ENCODE measurements around the gene IGFBP5. TPM values are rescaled to one million over a fixed set of nuclear protein-coding genes. Genes with fewer than 3 reads are reported as not detected.
A peak's percentile ranks its signal among the peaks of the same experiment; 100 is the strongest.

Gene IGFBP5
- total RNA-seq, 1 experiment from 2014 or later: 20.5 TPM

DNA sequence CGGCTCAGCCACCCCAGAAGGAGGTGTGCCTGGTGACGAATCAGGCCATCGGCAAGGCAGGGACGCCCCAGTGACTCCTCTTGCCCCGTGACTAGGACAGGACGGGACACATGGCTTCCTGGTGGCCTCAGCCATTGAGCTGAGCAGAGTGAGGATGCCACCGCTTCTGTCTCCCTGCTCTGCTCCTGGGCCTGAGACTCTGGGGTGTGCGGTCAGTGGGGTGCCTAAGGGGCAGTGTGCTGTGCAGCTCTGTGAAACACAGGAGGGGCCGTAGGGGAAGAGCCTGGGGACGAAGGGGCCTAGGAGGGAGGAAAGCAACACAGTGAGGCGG lies 24.3 kb downstream of the IGFBP5 start:
- no peaks in the 10 kb centered on the region for H3K36me3 ChIP-seq
- no peaks in the 10 kb centered on the region for H3K9me3 ChIP-seq (replicated peaks)
- no peak overlapping the region for H3K4me3 ChIP-seq
- no peaks in the 10 kb centered on the region for H3K27me3 ChIP-seq
- no peak for DNase-seq
- H3K4me1 ChIP-seq: no peaks in the 10 kb centered on the region
- H3K27ac ChIP-seq: no peak overlapping the region

DNA sequence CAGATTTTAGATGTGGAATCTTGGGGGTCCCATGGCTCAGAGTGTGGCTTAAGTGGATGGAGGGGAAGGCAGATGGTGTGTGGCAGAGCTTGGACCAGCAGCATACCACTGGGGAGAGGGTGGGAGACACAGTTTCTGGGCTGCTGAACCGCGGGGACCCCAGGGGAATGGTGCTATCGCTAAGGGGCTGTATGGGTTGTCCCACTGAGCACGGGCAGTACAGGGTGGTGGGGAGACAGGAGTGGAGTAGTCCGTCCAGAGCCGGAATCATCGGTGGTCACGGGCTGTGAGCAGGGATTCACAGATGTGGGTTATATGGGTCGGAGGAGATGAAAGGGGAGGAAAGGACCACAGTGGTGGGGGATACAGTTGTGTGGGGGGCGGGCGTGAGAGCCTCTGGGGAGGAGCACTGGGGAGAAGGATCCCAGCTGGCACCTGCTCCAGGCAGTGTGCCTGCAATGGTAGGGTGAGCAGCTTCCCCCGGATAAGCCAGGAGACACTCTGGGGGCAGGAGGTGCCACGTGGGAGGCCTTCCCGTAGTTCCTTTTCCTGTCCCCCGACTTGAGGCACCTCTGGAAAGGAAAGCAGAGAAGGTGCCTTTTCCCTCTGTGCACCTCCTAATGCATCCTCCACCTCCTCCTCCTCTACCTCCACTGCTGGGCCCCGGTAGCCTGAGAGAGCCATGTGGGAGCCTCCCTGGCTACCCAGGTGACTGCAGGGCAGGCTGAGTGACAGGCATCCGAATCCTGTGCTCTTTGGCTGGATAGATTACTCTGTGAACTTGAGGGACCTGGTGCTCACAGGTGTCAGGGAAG lies 24.9 kb downstream of the IGFBP5 start:
- H3K36me3 ChIP-seq: no peaks in the 10 kb centered on the region
- H3K27ac ChIP-seq: no peak overlapping the region
- no peak for DNase-seq
- H3K4me1 ChIP-seq: no peaks in the 10 kb centered on the region
- H3K9me3 ChIP-seq (replicated peaks): no peaks in the 10 kb centered on the region
- no peaks in the 10 kb centered on the region for H3K27me3 ChIP-seq
- no peak overlapping the region for H3K4me3 ChIP-seq

DNA sequence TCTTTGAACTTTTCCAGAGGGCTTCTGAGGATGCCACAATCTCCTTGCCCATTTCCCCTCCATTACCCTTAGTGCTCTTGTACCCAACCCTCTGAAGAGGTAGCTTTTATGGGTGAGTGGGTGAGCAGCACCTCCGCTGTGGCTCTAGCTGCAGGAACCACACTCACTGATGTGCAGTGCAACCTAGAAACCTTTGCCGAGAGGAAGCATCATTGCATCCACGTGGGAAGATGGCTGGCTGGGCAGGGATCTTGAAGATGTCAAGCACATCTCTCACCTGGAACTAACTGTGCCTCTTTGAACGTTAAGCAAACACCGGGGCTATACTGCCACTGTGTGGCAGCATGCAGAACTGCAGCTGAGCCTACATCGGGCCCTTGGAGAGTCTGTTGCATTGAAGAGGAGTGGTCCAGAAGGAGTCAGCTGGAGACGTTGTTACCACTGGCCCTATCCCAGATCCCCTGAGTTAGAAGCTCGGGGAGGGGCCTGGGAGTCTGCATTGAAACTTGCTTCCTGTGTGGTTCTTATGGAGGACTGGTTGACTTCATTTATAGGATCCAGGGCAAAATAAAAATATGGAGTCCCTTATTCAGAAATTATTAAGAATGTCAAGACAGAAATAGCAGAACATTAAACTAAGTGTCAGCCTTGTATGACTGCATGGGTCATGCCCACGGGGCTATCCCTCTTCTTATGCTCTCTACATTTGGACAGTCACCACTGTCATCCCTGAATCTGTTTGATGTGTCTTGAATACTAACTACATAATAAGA lies 28.7 kb downstream of the IGFBP5 start:
- Histone ChIP-seq H3K4me3 (no peak overlapping the region), H3K36me3 (no peaks in the 10 kb centered on the region), H3K9me3 (replicated peaks) (no peaks in the 10 kb centered on the region), H3K4me1 (no peaks in the 10 kb centered on the region), H3K27ac (no peak overlapping the region), H3K27me3 (no peaks in the 10 kb centered on the region)
- peak; percentile 44 to 86 for DNase-seq

DNA sequence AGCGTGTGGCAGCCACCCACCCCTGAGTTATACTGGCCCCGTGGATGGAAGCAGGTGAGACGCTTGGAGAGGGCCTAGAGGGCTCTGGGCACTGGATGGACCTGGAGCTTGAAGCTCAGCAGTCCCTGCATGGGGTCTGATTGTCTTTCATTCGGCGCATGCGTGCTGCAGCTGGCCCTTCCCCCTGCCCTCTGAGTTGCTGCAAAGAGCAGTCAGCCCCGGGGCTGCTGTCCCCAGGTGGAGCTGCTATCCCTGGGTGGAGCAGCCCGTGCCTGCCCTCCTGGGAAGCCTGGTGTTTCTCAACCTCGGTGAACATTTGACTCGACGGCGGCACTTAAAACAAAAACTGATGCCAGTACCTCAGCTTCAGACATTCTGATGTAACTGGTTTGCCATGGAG lies 29.6 kb downstream of the IGFBP5 start:
- Histone ChIP-seq H3K4me3 (no peak overlapping the region), H3K9me3 (replicated peaks) (no peaks in the 10 kb centered on the region), H3K4me1 (no peaks in the 10 kb centered on the region), H3K27ac (no peak overlapping the region), H3K36me3 (no peaks in the 10 kb centered on the region), H3K27me3 (no peaks in the 10 kb centered on the region)
- DNase-seq: no peak

DNA sequence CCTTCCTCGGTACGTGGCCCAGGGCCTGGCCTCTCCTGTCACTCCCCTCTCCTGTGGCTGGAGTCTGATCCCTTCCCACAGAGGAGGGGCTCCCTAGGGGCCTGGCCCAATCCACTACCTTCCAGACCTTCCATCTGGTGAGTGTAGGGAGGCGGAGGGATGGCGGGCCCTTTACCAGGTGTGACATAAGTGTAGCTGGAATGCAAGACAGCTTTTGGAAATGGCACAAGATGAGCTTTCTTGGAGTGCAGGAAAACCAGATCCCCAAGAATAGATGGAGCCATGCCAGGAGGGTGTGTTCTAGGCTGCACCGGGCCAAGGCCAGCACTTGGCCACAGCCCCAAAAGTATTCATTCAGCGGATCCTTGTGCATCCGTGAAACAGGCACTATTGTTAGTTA lies 30.1 kb downstream of the IGFBP5 start:
- no peak for DNase-seq
- Histone ChIP-seq H3K36me3 (no peaks in the 10 kb centered on the region), H3K4me1 (no peaks in the 10 kb centered on the region), H3K27ac (no peak overlapping the region), H3K4me3 (no peak overlapping the region), H3K9me3 (replicated peaks) (no peaks in the 10 kb centered on the region), H3K27me3 (no peaks in the 10 kb centered on the region)

DNA sequence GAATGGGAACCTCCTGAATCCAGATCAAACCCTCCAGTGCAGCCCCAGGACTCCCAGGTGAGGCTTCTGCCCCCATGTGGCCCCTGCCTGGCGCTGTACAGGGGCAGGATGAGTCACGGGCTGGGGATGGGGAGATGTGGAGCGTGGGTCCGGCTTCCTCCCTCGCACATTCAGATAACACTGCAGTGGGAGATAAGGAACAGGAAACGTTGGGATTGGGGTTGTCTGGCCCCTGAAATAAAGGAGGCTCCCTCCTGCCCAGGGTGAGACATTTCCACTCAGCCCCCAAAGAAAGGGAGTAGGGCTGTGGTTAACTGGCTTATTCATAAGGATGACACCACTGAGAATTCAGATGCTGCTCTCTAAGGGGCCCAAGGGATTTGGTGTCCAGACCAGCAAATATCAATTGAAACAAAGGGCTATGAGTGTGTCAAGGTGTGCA lies 30.7 kb downstream of the IGFBP5 start:
- Histone ChIP-seq H3K4me1 (no peaks in the 10 kb centered on the region), H3K4me3 (no peak overlapping the region), H3K36me3 (no peaks in the 10 kb centered on the region), H3K9me3 (replicated peaks) (no peaks in the 10 kb centered on the region), H3K27ac (no peak overlapping the region), H3K27me3 (no peaks in the 10 kb centered on the region)
- DNase-seq: no peak

DNA sequence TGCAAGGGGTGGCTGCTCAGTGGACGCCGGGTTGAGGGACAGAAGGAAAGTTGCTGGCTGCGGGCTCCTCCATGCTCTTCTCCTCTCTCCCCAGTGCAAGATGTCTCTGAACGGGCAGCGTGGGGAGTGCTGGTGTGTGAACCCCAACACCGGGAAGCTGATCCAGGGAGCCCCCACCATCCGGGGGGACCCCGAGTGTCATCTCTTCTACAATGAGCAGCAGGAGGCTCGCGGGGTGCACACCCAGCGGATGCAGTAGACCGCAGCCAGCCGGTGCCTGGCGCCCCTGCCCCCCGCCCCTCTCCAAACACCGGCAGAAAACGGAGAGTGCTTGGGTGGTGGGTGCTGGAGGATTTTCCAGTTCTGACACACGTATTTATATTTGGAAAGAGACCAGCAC lies 31.5 kb downstream of the IGFBP5 start:
- no peak for DNase-seq
- Histone ChIP-seq H3K27me3 (no peaks in the 10 kb centered on the region), H3K27ac (no peak overlapping the region), H3K9me3 (replicated peaks) (no peaks in the 10 kb centered on the region), H3K4me3 (no peak overlapping the region), H3K4me1 (no peaks in the 10 kb centered on the region), H3K36me3 (no peaks in the 10 kb centered on the region)

DNA sequence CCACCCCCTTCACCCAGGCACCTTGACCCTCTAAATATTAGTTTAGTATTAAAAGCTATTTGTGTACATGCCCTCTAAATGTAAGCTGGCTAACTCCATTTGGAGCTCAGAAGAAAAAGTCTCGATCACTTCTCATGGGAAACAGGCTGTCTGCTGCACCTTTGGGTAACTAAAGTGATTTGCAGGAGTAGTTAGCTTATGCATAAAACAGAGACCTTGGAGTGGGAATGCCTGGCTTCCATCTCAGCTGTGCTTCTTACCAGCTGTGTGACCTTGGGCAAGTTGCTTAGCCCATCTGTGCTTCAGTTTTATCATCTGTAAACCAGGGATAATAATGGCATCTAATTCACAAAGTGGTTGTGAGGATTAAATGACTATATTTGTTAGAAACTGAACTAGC lies 32.2 kb downstream of the IGFBP5 start:
- no peak overlapping the region for H3K4me3 ChIP-seq
- peaks cover 2% of the 10 kb centered on the region; the same call in 1 of the 2 replicates for H3K4me1 ChIP-seq
- no peak for DNase-seq
- no peaks in the 10 kb centered on the region for H3K9me3 ChIP-seq (replicated peaks)
- H3K27me3 ChIP-seq: no peaks in the 10 kb centered on the region
- H3K36me3 ChIP-seq: no peaks in the 10 kb centered on the region
- no peak overlapping the region for H3K27ac ChIP-seq

DNA sequence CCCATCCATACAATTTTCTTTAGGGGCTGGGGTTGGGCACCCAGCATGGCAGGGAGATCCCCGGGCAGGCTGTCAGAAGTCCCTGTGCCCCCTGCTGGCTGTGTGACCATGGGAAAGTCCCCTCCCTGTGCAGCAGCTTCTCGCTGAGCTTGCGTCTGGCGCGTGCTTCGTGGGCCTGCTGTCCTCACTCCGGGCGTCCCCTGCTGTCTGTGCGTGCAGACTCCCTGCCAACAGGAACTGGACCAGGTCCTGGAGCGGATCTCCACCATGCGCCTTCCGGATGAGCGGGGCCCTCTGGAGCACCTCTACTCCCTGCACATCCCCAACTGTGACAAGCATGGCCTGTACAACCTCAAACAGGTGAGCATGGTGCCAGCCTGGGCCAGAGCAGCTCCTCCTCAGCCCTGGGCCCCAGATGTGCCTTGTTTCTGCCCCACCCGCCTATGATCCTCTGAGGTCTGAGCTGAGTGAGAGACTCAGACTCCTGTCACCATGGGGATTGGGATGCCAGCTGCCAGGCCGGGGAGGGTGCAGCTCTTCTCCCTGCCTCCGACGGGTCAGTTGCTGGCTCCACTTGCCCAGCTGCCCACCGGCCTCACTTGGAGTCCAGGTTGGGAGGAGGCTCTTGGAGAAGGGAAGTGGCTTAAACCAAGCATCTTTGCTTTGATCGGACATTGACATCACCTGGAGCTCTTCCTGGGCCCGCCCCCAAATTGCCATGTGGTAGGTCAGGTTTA lies 33.5 kb downstream of the IGFBP5 start:
- no peak for DNase-seq
- Histone ChIP-seq H3K4me1 (peaks cover 13% of the 10 kb centered on the region), H3K27ac (no peak overlapping the region), H3K4me3 (no peak overlapping the region), H3K9me3 (replicated peaks) (no peaks in the 10 kb centered on the region), H3K36me3 (no peaks in the 10 kb centered on the region), H3K27me3 (no peaks in the 10 kb centered on the region)

DNA sequence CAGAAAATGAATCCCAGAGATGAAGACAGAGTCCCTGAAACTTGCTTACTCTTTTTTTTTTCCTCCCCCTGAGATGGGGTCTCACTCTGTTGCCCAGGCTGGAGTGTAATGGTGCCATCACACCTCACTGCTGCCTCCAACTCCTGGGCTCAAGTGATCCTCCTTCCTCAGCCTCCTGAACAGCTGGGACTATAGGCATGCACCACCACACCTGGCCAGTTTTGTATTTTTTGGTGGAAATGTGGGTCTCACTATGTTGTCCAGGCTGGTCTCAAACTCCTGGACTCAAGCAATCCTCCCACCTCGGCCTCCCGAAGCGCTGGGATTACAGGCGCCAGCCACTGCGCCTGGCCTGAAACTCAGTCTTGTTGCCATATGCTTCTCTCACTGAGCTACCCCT lies 34.3 kb downstream of the IGFBP5 start:
- Histone ChIP-seq H3K36me3 (no peaks in the 10 kb centered on the region), H3K9me3 (replicated peaks) (no peaks in the 10 kb centered on the region), H3K27ac (no peak overlapping the region), H3K27me3 (no peaks in the 10 kb centered on the region), H3K4me3 (no peak overlapping the region), H3K4me1 (peaks cover 13% of the 10 kb centered on the region)
- DNase-seq: no peak

DNA sequence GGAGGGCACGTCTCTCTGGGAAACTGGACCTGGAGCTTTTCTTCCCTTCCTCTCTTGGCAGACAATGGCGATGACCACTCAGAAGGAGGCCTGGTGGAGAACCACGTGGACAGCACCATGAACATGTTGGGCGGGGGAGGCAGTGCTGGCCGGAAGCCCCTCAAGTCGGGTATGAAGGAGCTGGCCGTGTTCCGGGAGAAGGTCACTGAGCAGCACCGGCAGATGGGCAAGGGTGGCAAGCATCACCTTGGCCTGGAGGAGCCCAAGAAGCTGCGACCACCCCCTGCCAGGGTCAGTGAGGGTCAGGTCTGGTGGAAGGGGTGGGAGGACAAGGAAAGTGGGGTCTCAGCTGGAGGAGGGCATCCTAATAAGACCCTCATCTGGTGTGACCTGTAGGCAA lies 34.9 kb downstream of the IGFBP5 start:
- H3K36me3 ChIP-seq: no peaks in the 10 kb centered on the region

DNA sequence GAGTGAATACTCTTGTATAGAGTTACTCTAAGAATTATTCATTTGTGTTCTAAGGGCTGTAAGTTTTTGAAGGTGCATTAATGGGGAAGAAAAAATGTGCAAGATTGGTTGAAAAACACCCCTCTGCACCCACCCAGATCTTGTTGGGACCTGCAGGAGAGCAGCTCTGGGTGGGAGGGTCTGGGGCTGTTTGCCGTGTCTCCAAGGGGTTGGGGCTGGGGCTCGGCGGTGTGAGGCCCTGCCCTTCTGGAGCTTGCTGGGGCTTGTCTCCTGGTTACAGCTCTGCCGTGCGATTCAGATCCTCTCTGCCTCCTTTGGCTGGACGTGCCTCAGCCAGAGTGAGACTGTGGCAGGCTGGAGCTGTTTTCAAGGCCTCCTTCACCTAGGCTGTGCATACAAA lies 36.1 kb downstream of the IGFBP5 start:
- DNase-seq: no peak

More for the DNA sequence above, 34.9 kb downstream of the IGFBP5 start:
- Histone ChIP-seq H3K9me3 (replicated peaks) (no peaks in the 10 kb centered on the region), H3K4me3 (no peak overlapping the region), H3K27me3 (no peaks in the 10 kb centered on the region), H3K27ac (no peak overlapping the region), H3K4me1 (peaks cover 13% of the 10 kb centered on the region)
- no peak for DNase-seq

DNA sequence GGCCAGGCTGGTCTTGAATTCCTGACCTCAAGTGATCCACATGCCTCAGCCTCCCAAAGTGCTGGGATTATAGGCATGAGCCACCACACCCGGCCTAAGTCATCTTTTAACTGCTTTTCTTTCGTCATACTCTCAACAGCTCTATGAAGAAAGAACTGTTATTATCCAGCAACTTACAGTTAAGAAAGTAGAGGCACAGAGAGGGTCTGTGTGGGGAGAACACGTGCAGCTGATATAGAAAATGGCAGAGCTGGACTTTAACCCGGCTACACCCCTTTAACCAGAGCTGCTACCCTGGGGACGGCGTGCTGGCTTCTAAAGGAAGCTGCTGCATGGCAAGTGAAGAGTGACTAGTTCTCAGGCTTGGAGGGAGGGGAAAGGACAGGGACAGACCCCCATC lies 36.6 kb downstream of the IGFBP5 start:
- Histone ChIP-seq H3K9me3 (replicated peaks) (no peaks in the 10 kb centered on the region), H3K36me3 (no peaks in the 10 kb centered on the region; the same call in 1 of the 2 replicates), H3K27me3 (no peaks in the 10 kb centered on the region), H3K4me1 (peaks cover 13% of the 10 kb centered on the region), H3K4me3 (no peak overlapping the region), H3K27ac (no peak overlapping the region)
- no peak for DNase-seq

More for the DNA sequence above, 36.1 kb downstream of the IGFBP5 start:
- Histone ChIP-seq H3K4me3 (no peak overlapping the region), H3K27me3 (no peaks in the 10 kb centered on the region), H3K36me3 (no peaks in the 10 kb centered on the region; the same call in 1 of the 2 replicates), H3K4me1 (peaks cover 13% of the 10 kb centered on the region), H3K27ac (no peak overlapping the region), H3K9me3 (replicated peaks) (no peaks in the 10 kb centered on the region)

DNA sequence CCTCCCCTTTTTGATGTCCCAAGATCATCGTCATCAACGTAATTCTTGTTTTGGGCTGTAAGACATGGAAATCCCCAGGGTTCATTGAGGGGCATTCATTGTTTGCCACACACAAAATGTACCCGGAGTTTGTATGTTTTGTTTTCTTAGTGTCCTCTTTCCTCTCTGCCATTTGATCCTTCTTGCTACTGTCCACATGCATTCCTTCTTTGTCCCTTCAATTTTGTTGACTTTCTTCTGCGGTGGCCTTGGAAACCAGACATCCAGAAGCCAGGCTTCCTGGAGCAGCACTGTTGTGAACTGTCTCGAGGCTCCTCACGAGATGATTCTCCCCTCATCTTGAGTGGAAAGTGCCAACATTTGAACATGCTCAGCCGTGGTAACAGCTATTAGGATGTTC lies 37.4 kb downstream of the IGFBP5 start:
- no peak overlapping the region for H3K4me3 ChIP-seq

More for the DNA sequence above, 37.4 kb downstream of the IGFBP5 start:
- Histone ChIP-seq H3K4me1 (peaks cover 13% of the 10 kb centered on the region), H3K36me3 (no peaks in the 10 kb centered on the region; the same call in 1 of the 2 replicates), H3K27ac (peak overlapping the region; percentile 74), H3K27me3 (no peaks in the 10 kb centered on the region), H3K9me3 (replicated peaks) (no peaks in the 10 kb centered on the region)
- DNase-seq: peak in 1 of 2 experiments; percentile 34

Measured in SJCRH30 (cell line).